ENCODE results near the gene OSER1. TPM values are rescaled to one million over a fixed set of nuclear protein-coding genes. Genes with fewer than 3 reads are reported as not detected.

Gene OSER1
- polyA plus RNA-seq, 1 of the 3 experiments (the other 2 are of a cell fraction): 22.3 TPM

GRCh38 chr20:44210406-44211176, at the start of gene OSER1 (continued):
- TF ChIP-seq POLR2AphosphoS5 (IDR thresholded peaks at IDR 0.05; ENCODE audit: low read depth, low read length) (peak; percentile 70), FOXM1 (IDR thresholded peaks at IDR 0.05; ENCODE audit: low read depth) (0 out of 2 replicates have a peak, but pooled peaks have one; percentile 63), NRF1 (IDR thresholded peaks at IDR 0.05; ENCODE audit: low read depth, low read length) (peak; percentile 90), YY1 (IDR thresholded peaks at IDR 0.05; ENCODE audit: low read depth) (no peak), GABPA (IDR thresholded peaks at IDR 0.05; ENCODE audit: low read depth) (peak; percentile 77), JUND (IDR thresholded peaks at IDR 0.05) (no peak; the same call in 1 of the 2 replicates), CTCF (IDR thresholded peaks at IDR 0.05) (no peak), RAD21 (IDR thresholded peaks at IDR 0.05; ENCODE audit: low read length) (no peak), PBX3 (IDR thresholded peaks at IDR 0.05) (no peak), TAF1 (IDR thresholded peaks at IDR 0.05; ENCODE audit: borderline replicate concordance, low read depth, low read length) (peak; percentile 78; the same call in 1 of the 2 replicates)

GRCh38 chr20:44258226-44258890, 47.8 kb upstream of the OSER1 start:
- Histone ChIP-seq H3K4me2 (no peak overlapping the region), H3F3A (replicated peaks; ENCODE audit: insufficient read depth) (no peaks in the 10 kb centered on the region), H4K20me1 (ENCODE audit: insufficient read depth) (no peaks in the 10 kb centered on the region), H3K27ac (ENCODE audit: low read depth in 2 of 2, low read length in 1 of 2) (no peak overlapping the region), H3K4me3 (ENCODE audit: low read depth in 2 of 2, low read length in 1 of 2) (no peak overlapping the region), H3K4me1 (ENCODE audit: control insufficient read depth in 1 of 2, insufficient read depth in 2 of 2, low read depth in 1 of 2, low read length in 1 of 2) (no peaks in the 10 kb centered on the region), H3K9ac (no peak overlapping the region), H3K27me3 (ENCODE audit: insufficient read depth) (no peaks in the 10 kb centered on the region), H3K9me3 (no peaks in the 10 kb centered on the region), H2AFZ (ENCODE audit: low read depth) (no peak overlapping the region), H3K36me3 (replicated peaks in 1 of 2; ENCODE audit: control insufficient read depth in 1 of 2, insufficient read depth in 2 of 2, low read length in 1 of 2) (no peaks in the 10 kb centered on the region), H3K79me2 (ENCODE audit: insufficient read depth) (no peaks in the 10 kb centered on the region), H3K9me2 (no peaks in the 10 kb centered on the region)
- TF ChIP-seq REST (IDR thresholded peaks at IDR 0.05; ENCODE audit: low read depth, low read length) (no peak), JUND (IDR thresholded peaks at IDR 0.05) (no peak), MXI1 (IDR thresholded peaks at IDR 0.05; ENCODE audit: low read depth, low read length) (no peak), FOXJ3 (CRISPR knock-in tag; IDR thresholded peaks at IDR 0.05) (no peak), RXRA (IDR thresholded peaks at IDR 0.05; ENCODE audit: borderline replicate concordance, low read depth) (no peak), NRF1 (IDR thresholded peaks at IDR 0.05; ENCODE audit: low read depth, low read length) (no peak), IRF3 (IDR thresholded peaks at IDR 0.05; ENCODE audit: low read depth, low read length) (no peak), TEAD4 (IDR thresholded peaks at IDR 0.05; ENCODE audit: borderline replicate concordance, insufficient read depth) (no peak), RFX5 (IDR thresholded peaks at IDR 0.05; ENCODE audit: low read length) (no peak)
- DNase-seq: no peak
- ChIA-PET POLR2A (no interaction called here), CTCF (interaction anchor here (1.4 to 1.5 kb wide), 2 partner anchors 41 to 52 kb away, joined by 3 to 4 read pairs; partner anchors contain the start of gene FITM2)
- 68% methylated on average over 22 of the region's 28 CpGs for WGBS (ENCODE audit: low lambda C conversion rate)

Data from SK-N-SH (cell line).